GM19397 (cell line): ENCODE data around the gene PWP1.
A peak's percentile ranks its signal among the peaks of the same experiment; 100 is the strongest.

ENCODE experiments used
- ATAC-seq: cut with Tn5 transposase; IDR thresholded peaks from one replicate; pipeline ENCODE4 v1.9.1; 2021; ENCODE audit warnings: mild to moderate bottlenecking, moderate library complexity; ENCODE audit not compliant: unreplicated experiment

PWP1 gene

DNA sequence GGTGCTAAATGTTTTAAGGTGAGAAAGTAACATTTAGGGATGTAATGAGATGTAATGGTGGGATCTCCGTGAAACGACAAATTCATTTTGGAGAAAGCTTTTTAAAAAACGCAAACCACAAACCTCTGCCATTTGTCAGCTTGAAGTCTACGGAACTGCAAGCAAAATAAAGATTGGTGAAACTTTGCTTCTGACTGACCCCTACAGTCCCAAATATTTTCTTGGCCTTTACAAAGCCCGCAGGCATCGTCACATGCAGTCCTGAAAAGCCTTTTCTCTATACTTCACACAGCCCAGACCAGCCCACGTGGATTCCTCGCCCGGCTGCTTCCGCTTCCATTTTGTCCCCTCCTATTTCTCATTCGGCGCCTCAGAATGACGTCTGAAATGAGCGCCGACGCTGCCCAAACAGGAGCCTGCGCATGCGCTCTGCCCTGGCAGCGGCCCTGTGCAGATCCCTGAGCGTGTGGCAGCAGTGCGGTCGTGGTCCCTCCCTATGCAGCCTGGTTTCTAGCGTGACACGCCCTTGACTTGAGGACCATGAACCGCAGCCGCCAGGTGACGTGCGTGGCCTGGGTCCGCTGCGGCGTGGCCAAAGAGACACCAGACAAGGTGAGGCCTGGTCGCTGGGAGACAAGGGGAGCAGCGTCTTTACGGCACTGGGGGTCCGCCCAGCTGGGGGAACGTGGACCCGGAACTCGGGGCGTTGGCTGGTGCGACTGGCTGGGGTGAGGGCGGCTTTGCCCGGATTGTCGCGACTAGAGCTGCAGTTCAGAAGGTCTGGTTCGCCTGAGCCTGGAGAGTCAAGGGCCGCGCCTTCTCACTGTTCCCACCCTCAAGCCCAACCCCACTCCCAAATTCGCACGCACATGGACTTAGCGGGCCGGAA lies at the start of gene PWP1:
PWP1 (plus strand) TSS at position 440 of the 889 bp plus-strand sequence; CDS start at position 541, 101 bp downstream.
- peak; percentile 95 for ATAC-seq

DNA sequence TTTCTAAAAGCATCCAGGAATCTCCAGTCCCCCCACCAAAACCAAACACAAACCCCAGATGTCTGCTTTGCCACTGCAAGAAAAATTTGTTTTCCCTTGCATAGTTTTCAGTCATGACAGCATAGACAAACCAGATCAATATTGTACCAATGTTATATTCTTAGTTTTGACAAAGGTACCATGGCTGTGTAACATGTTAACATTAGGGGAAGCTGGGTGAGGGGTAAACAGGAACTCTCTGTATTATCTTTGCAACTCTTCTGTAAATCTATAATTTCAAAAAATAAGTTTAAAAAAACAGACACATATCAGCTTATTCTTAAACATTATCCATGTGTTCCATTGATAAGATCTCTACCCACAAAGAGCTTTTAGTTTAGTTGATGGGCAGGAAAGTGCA lies 44.4 kb upstream of the PWP1 start:
- no peak for ATAC-seq

DNA sequence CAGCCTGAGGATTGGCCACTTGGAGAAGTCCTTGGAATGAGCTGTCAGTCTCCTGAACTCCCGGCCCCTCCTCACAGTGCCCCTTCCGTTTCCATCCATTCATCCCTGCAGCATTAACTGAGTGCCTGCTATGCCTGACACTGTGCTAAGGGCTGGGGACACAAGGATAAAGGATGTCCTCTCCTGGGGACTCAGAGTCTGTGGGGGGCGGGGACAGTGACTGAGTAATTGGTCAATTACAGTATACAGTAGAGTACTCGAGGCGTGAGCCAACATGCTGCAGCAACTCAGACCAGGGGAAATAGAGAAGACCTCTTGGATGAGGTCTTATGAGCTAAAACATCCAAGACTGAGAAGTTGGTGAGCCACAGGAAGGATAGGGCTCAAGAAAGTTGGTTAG lies 43.4 kb upstream of the PWP1 start:
- ATAC-seq, result no peak

DNA sequence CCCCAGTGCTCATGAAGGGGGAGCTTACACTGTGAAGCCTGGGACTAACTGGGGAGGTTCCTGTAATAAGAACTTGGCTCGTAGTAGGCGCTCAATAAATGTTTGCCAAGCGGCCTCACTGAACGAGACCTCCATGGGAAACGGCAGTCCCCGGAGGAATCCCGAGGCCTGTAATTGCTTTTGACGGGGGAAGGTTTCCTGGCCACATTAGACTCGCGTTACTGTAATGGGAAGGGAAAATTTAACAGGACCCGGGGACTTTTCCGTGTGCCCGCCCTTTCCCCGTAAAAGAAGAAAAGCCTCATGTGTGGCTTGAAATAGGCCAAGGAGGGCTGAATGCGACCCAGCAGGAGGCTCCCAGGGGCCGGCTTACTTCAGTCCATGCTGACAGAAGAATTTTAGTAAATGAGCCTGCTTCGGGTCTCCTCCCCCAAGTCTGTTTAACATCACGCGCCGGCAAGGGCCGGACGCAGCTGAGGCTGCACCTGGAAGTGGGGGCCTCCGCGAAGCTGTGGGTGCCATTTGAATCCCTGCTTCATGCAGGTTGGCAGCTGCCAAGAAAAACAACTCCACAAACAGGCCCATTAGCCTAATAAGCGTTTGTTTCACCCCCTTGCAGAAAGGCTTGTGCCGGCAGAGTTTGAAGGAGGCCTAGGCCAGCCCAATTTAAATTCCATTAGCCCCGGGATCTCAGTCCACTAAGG lies 39.8 kb upstream of the PWP1 start:
- no peak for ATAC-seq

DNA sequence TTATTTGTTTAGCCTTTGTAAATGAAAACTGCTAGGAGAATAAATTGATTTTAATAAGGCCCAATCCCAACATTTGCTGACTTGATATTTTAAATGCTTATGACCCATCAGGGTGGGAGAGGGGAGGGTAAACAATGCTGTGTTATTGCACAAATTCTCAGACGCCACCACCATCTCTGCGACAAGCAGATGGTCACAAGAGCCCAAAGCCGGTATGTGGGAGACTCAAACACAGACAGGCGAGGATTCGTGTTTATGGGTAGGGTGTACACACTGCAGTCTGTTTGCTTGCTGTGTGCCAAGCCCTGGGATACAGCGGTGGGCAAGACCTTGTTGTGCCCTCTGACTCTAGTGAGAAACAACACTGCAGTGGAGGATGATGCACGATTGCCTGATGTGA lies 39.2 kb upstream of the PWP1 start:
- ATAC-seq, result no peak

- ATAC-seq, result no peak
These were observed 35.9 kb upstream of the PWP1 start for GRCh38 chr12:107649661-107650061.

- ATAC-seq, result no peak
These were observed 34.6 kb upstream of the PWP1 start for GRCh38 chr12:107650977-107651376.

DNA sequence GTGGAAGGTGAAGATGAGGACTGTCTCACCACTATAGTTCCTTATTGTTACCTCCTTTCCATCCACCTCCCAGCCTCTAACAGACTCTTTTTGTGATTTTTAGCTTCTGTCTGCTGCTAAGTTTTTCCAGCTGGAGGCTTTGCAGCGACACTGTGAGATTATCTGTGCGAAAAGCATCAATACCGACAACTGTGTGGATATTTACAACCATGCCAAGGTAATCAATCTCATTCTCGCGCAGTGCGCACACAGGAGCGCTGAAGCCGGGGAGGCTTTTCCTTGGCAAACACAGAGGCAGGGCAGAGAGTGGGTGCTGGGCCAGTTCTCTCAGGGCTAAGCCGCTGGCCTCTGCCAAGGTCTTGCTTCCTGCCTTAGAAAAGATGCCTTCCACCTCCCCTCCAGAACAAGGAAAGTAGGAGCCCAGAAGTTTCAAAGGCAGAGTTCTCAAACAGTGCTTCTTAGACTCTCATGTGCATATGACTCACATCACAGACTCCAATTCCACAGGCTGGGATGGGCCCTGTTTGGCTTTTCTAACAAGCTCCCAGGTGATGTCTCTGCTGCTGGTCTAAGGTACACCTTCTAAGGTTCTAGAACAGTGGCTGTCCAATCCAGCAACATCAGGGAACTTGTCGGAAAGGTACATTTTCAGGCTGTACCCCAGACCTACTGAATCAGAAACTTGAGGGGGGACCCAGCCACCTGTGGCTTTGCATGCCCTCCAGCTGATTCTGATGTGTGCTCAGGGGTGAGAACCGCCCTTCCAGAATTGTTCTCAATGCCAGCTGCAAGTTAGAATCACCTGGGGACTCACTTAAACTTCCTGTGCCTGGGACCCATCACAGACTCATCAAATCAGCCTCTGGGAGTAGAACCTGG lies 33.8 kb upstream of the PWP1 start:
- no peak for ATAC-seq

- no peak for ATAC-seq
These were observed 32.1 kb upstream of the PWP1 start for GRCh38 chr12:107653519-107653918.

GRCh38 chr12:107654873-107655272 lies 30.7 kb upstream of the PWP1 start:
- no peak for ATAC-seq

- no peak for ATAC-seq
These were observed 30.1 kb upstream of the PWP1 start for GRCh38 chr12:107655281-107656065.

DNA sequence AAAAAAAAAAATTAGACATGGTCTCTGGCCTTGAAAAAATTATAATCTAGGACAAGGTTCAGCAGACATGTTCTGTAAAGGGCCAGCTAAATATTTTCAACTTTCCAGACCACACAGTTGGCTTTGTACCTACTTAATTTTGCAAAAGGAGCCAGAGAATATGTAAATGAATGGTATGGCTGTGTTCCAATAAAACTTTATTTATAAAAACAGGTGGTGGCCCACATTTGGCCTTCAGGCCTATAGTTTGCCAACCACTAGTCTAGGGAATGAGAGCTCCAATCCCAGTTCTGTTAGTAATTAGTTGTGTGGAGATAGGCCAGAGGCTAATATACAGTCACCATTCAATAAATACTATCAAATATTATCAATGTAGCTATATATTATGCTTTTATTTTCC lies 29.3 kb upstream of the PWP1 start:
- ATAC-seq, result no peak

- ATAC-seq, result no peak
These were observed 28.5 kb upstream of the PWP1 start for GRCh38 chr12:107657133-107657532.

GRCh38 chr12:107657621-107658020 lies 28.0 kb upstream of the PWP1 start:
- ATAC-seq, result no peak

- no peak for ATAC-seq
These were observed 25.4 kb upstream of the PWP1 start for GRCh38 chr12:107660235-107660634.

GRCh38 chr12:107660861-107661415 lies 24.7 kb upstream of the PWP1 start:
- ATAC-seq, result no peak

DNA sequence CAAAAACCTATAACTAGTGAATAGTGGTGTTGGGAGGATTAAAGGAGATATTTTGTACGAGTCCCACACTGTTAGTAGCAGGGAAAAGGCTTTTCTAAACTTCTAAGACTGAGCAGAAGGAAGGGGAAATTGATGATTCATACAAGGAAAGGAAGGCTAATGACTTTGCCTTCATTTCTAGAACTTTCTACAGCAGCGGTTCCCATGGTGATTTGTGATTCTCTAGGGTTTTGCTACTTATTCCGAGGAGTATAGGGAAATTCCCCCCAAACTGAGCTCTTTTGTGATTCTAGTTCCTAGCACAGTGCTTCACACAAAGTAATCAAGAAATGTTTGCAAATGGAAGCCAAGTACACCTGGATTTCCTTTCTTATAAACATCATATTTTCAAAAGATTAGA lies 23.8 kb upstream of the PWP1 start:
- no peak for ATAC-seq

- ATAC-seq, result no peak
These were observed 23.1 kb upstream of the PWP1 start for GRCh38 chr12:107662484-107662883.

DNA sequence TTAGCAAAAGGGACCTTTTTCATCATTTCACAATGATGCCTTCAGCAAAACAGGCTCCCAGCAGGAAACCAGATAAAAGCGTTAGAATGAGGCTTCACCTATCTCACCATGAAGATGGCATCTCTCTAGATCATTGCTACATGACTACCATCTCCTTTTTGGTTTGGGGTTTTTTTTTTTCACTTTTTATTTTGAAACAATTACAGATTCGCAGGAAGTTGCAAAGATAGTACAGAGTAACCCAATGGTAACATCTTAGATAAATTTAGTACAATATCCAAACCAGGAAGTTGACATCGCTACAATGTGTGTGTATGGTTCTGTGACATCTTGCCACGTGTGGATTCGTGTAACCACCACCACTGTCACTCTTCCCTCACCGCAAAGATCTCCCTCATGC lies 22.3 kb upstream of the PWP1 start:
- ATAC-seq, result no peak

DNA sequence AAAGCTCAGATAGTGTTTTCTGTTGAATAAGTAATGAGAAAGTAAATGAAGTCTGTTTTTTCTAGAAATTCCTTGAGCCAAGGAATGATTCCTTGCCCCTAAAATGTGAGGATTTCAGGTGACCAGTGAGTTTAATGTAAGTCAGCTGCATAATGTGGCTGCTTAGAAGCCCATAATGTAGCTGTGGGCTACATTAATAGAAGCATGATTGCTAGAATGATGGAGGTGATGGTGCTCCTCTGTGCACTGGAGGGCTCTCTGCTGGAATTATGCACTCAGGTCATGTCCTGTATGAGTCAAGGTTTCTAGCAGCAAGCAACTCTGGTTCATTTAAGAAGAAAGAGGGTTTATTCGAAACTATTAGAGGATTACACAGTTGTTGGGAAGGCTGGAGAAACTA lies 19.6 kb upstream of the PWP1 start:
- ATAC-seq, result no peak
